ENCODE results near the gene TRAP1.

The TRAP1 gene

GRCh38 chr16:3717235-3718018 is at the start of gene TRAP1:
Gene TRAP1 (minus strand): TSS chr16:3717524. CDS start chr16:3717508, 16 bp downstream.
- DNase-seq, result peak; percentile 88

DNA sequence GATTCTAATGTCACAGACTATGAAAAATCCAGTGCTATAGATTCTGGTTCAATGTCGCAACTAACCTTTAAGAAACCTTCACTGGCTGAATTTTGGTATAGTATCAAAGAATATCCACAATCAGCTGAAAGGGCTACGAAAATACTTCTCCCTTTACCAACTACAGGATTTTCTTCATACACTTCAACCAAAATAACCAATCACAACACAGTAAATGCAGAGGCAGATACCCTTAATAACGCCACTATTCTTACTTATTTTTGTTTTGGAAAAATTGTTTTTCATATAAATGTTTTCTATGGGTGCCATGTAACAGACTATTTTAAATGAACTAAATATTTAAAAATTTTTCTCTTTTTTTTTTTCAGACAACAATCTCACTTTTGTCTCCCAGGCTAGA is 48.9 kb upstream of the TRAP1 start:
- no peak for DNase-seq

DNA sequence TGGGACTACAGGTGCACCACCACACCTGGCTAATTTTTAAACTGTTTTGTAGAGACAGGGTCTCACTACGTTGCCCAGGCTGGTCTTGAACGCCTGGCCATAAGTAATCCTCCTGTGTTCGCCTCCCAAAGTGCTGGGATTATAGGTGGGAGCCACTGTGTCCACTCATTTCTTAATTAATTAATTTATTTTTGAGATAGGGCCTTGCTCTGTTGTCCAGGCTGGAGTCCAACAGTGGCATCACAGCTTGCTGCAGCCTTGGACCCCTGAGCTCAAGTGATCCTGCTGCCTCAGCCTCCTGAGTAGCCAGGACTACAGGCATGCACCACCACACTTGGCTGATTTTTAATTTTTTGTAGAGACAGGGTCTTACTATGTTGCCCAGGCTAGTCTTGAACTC is 47.1 kb upstream of the TRAP1 start:
- DNase-seq, result no peak

DNA sequence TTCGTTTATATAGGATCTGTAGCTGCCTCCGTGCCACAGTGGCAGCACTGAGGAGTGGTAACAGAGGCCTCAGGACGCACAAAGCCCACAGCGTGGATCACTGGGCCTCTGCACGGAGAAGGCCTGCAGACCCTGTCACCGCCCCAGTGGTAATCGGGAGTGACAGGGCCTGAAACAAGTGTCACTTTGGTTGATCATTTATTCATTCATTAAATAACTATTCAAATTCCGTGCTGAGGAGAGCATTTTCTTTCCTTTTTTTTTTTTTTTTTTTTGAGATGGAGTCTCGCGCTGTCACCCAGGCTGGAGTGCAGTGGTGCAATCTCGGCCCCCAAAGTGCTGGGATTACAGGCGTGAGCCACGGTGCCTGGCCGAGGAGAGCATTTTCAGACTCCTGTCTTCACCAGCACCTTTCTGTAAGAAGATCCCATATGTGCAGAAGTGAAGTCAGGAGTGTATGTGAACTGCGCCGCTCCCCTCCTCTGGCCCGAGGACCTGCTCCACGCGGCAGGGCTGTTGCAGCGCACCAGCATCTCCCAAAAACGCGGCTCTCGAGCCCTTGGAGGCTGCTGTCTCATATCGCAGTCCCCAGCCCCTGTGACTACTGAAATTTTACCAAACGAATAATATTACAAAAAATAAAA is 44.9 kb upstream of the TRAP1 start:
- no peak for DNase-seq

DNA sequence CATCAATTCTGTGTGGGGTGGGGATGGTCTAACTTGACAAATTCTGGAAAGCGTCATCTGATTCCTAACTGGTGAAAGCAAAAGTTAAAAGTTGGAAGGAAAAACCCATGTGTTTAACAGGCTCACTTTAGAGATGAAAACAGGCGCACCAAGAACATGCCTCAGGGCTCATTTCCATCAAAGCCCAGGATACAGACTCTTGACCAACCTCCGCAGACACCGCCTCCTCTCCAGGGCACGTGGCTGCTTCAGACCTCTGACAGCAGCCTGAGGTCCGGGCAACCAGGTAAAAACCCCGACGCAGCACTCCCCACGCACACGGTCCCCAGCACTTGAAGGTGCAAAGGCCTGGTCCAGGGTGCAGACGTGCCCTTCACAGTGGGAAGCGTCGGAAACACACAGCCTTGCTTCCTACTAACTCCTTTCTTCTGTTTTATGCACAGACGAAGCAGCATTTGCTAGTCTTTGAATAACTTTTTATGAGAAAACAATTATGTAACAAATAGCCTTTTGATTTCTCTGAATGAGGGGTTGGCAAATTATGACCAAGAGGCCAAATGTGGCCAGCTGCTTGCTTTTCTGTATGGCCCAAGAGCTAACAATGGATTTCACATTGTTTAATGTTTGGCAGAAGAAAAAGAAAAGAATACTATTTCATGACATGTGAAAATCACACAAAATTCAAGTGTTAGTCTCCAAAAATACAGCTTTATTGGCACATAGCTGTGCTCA is 44.2 kb upstream of the TRAP1 start:
- no peak for DNase-seq

DNA sequence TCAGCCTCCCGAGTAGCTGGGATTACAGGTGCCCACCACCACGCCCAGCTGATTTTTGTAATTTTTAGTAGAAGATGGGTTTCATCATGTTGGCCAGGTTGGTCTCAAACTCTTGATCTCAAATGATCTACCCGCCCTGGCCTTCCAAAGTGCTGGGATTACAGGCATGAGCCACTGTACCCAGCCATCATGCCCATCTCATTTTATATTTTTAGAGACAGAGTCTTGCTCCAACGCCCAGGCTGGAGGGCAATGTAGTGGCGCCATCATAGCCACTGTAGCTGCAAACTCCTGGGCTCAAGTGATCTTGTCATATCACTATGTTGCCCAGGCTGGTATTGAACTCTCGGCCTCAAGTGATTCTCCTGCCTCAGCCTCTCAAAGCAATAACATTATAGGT is 43.2 kb upstream of the TRAP1 start:
- DNase-seq, result no peak

- no peak for DNase-seq
Observed at GRCh38 chr16:3759736-3760135, 42.4 kb upstream of the TRAP1 start.

GRCh38 chr16:3756113-3756512 is 38.8 kb upstream of the TRAP1 start:
- DNase-seq, result no peak

GRCh38 chr16:3755249-3755648 is 37.9 kb upstream of the TRAP1 start:
- DNase-seq, result no peak

- no peak for DNase-seq
Observed at GRCh38 chr16:3754772-3755171, 37.4 kb upstream of the TRAP1 start.

GRCh38 chr16:3754081-3754703 is 36.9 kb upstream of the TRAP1 start:
- no peak for DNase-seq

GRCh38 chr16:3752984-3753383 is 35.7 kb upstream of the TRAP1 start:
- no peak for DNase-seq

- no peak for DNase-seq
Observed at GRCh38 chr16:3751878-3752277, 34.6 kb upstream of the TRAP1 start.

GRCh38 chr16:3748307-3748706 is 31.0 kb upstream of the TRAP1 start:
- DNase-seq, result no peak

GRCh38 chr16:3745751-3746355 is 28.5 kb upstream of the TRAP1 start:
- no peak for DNase-seq

DNA sequence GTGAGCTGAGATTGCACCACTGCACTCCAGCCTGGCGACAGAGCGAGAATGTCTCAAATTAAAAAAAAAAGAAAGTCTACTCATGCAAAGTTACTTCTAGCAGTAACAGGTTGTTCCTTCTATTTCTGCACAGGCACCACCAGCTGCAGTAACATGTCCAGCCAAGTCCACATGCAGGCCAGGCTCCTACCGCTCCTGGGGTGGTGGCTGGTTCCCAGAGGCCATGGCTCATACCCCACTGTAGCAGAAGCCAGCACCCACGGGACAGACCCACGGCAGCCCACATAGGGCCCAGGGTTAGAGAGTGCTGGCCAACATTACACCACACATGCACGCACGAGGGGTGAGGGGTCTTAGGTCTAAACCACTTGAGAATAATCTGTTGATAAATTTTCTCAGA is 26.7 kb upstream of the TRAP1 start:
- no peak for DNase-seq

DNA sequence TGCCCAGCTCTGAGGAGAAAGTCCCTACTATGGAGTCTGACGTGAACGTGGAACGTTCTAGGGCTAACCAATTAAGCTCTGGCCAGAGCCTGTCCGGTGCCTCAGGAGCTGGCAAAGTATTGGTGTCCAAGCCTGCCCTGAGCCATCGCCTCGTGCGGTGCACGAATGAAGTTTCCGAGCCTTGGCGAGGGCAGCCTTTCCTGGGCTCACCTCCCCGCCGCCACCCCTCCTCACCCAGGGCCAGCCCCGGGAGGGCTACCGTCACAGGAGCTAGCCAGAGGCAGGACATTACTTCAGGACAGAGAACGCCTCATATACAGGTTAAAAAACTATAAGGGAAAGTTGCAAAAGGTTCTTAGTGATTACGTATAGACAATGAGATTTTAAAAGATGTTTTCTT is 23.6 kb upstream of the TRAP1 start:
- no peak for DNase-seq

DNA sequence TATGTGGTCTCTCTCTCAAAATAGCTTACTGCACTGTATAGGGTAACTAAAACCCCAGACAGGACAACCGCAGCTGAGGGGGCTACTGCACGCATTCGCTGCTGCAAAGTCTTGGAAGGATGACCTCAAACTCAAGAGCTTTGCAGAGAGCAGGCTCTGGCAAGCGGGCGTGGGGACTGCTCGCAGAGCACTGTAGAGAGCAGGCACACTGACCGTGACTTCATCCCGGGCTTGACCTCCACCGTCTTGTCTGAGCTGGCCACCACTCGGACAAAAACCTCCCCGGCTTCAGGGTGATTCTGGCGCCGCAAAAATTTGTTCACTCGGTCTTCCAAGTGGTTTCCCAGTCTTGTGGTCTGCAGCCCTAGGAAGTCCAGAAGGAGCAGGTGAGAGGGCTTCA is 22.9 kb upstream of the TRAP1 start:
- DNase-seq, result no peak

DNA sequence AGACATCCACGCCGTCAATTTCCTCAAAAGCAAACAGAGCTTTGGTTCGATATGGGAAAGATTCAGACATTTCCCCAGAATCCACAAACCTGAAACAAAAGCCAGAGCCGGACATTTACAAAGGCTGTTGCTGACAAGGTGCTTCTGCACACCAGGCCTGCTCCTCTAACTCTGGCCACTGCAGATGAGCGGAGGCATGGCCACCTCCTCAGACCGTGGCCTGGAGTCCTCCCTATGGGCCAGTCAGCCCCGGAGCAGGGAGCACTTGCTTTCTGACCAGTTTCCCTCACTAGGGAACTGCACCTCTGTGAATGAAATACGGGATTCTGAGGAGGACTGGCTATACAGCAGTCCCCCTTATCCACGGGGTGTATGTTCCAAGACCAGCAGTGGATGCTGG is 22.3 kb upstream of the TRAP1 start:
- no peak for DNase-seq

GRCh38 chr16:3738541-3738940 is 21.2 kb upstream of the TRAP1 start:
- no peak for DNase-seq

DNA sequence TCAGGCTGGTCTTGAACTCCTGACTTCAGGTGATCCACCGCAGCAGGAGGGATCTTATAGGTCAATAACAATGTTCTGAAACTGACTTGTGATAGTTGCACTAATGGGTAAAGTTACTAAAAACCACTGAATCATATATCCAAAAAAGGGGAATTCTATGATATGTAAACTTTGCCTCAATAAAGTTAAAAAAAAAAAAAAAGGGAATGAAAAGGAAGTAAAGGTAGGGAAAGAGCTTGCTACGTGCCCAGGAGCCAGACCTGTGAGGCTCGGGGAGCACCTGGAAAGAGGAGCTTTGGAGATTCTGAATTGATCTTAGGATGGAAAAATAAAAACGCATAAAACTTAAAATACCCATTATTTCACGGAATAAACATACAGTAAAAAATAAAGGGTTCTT is 20.8 kb upstream of the TRAP1 start:
- no peak for DNase-seq

DNA sequence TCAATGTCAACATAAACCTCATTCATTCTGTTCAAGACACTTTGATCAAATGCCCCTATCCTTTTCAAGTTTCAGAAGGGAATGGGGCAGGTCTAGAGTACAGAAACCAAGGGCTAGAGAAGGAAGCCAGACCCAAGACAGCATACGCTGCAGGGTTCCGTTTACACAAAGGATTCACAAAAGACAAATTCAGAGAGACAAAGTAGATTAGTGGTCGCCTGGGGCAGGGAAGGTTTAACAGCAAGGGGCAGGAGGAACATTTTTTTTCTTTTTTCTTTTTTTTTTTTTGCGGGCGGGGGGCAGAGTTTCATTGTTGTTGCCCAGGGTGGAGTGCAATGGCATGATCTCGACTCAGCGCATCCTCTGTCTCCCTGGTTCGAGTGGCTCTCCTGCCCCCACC is 19.9 kb upstream of the TRAP1 start:
- no peak for DNase-seq

GRCh38 chr16:3736116-3736515 is 18.8 kb upstream of the TRAP1 start:
- DNase-seq, result no peak
